Fibroblast of skin of right biceps (primary cell): ENCODE results near the gene LINGO1.

Source experiments
- DNase-seq: peaks from one replicate; pipeline ENCODE4 v3.0.0-alpha.2; 2013

Gene LINGO1

GRCh38 chr15:77567202-77567601, 65.5 kb downstream of the LINGO1 start:
- no peak for DNase-seq

GRCh38 chr15:77566092-77566491, 66.6 kb downstream of the LINGO1 start:
- no peak for DNase-seq

DNA sequence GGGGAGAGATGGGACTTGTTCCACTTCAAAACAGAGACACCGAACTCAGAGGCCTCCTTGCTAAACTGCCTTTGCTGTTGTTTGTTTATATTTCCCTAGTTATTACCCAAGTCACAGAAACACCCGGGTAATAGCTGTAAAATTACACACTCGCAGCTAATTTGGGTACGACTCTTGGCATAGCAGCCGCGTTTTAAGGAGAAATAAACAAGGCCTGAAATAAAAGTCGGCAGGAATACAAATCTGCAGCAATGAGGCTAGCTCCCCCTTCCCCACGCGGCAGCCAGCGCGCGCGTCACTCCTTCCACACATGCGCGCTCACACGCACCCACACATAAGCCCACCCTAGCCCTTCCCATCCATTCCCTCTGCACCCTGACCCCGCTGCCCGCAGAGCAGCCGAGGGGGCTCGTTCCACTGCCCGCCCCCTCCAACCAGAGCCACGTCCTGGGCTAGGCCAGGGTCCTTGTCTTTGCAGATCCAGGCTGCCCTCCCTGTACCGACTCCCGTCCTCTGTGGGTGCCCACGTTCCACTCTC, 67.3 kb downstream of the LINGO1 start:
- DNase-seq = no peak

- DNase-seq = no peak
Measured at GRCh38 chr15:77564938-77565337, 67.8 kb downstream of the LINGO1 start.

GRCh38 chr15:77564341-77564740, 68.4 kb downstream of the LINGO1 start:
- DNase-seq = no peak

DNA sequence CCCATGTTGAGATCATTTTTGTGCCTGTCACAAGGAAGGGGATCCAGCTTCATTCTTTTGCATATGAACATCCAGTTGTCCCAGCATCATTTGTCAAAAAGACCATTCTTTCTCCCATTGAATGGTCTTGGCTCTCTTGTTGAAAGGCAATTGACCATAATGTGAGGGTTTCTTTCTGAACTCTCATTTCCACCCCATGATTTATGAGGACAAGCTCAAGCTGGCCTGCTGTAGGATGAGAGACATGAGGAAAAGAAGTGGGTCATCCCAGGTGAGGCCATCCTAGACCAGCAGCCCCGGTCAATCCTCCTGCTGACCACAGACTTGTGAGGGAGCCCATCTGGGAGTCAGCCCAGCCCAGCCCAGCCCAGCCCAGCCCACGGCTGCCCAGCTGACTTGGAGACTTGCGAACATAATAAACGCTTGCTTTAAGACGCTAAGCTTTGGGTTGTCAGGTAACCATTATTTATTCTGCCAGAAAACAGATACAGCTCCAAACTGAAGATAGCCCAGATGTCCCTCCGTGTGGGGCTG, 69.0 kb downstream of the LINGO1 start:
- DNase-seq = no peak
